Measurements from ENCODE around the gene FAF1. TPM values are rescaled to one million over a fixed set of nuclear protein-coding genes. Genes with fewer than 3 reads are reported as not detected.
"Not testable (repeated sequence)": the region's sequence is repeated elsewhere in the genome, so short reads cannot be mapped to it uniquely, and the experiment has no call there.

FAF1 gene
- total and polyA plus RNA-seq, 2 experiments from 2014 or later = 7.2 to 49.1 TPM

- H3F3A ChIP-seq (ENCODE audit: insufficient read depth) = no peaks in the 10 kb centered on the region
- H3K36me3 ChIP-seq (ENCODE audit: low read depth) = no peaks in the 10 kb centered on the region
- in situ Hi-C loops (cut with MboI) = no loop called here
- H3K79me2 ChIP-seq (ENCODE audit: insufficient read depth) = no peaks in the 10 kb centered on the region
- no peaks in the 10 kb centered on the region for H3K27me3 ChIP-seq (replicated peaks; ENCODE audit: insufficient read depth)
- H3K9me3 ChIP-seq (ENCODE audit: low read depth) = no peaks in the 10 kb centered on the region
- H3K27ac ChIP-seq = no peak overlapping the region
- no peaks in the 10 kb centered on the region for H3K4me1 ChIP-seq (ENCODE audit: insufficient read depth)
- no peak overlapping the region for H3K9ac ChIP-seq
- no peak overlapping the region for H3K4me3 ChIP-seq
- H3K9me2 ChIP-seq (ENCODE audit: insufficient read depth) = no peaks in the 10 kb centered on the region
- no peak overlapping the region for H3K4me2 ChIP-seq (ENCODE audit: unreplicated experiment)
- TF ChIP-seq EZH2 (IDR thresholded peaks at IDR 0.05; ENCODE audit: insufficient read depth, poor library complexity, severe bottlenecking) (no peak), EZH2phosphoT487 (IDR thresholded peaks at IDR 0.05; ENCODE audit: insufficient read depth, low read depth) (no peak)
- 46 to 55% methylated on average over 2 of the region's 2 CpGs for WGBS, 2 experiments (ENCODE audit: low coverage in 1 of 2, low lambda C conversion rate in 2 of 2, missing lambda C conversion rate in 2 of 2)
- no peak for DNase-seq
- H2AFZ ChIP-seq = no peak overlapping the region
- no peaks in the 10 kb centered on the region for H4K20me1 ChIP-seq (ENCODE audit: insufficient read depth)
Measured at GRCh38 chr1:51000651-51001050, 40.6 kb upstream of the FAF1 start.

GRCh38 chr1:51000160-51000559, 40.1 kb upstream of the FAF1 start:
- Histone ChIP-seq H3K4me3 (no peak overlapping the region), H3K79me2 (ENCODE audit: insufficient read depth) (no peaks in the 10 kb centered on the region), H2AFZ (no peak overlapping the region), H3K27me3 (replicated peaks; ENCODE audit: insufficient read depth) (no peaks in the 10 kb centered on the region), H3K4me1 (ENCODE audit: insufficient read depth) (no peaks in the 10 kb centered on the region), H4K20me1 (ENCODE audit: insufficient read depth) (no peaks in the 10 kb centered on the region), H3K36me3 (ENCODE audit: low read depth) (no peaks in the 10 kb centered on the region), H3K9me2 (ENCODE audit: insufficient read depth) (no peaks in the 10 kb centered on the region), H3K4me2 (ENCODE audit: unreplicated experiment) (no peak overlapping the region), H3F3A (ENCODE audit: insufficient read depth) (no peaks in the 10 kb centered on the region), H3K9me3 (ENCODE audit: low read depth) (no peaks in the 10 kb centered on the region), H3K27ac (no peak overlapping the region), H3K9ac (no peak overlapping the region)
- TF ChIP-seq EZH2 (IDR thresholded peaks at IDR 0.05; ENCODE audit: insufficient read depth, poor library complexity, severe bottlenecking) = no peak
- no peak for TF ChIP-seq EZH2phosphoT487 (IDR thresholded peaks at IDR 0.05; ENCODE audit: insufficient read depth, low read depth)
- 100% methylated on average over 1 of the region's 1 CpG for WGBS, 2 experiments (ENCODE audit: low coverage in 1 of 2, low lambda C conversion rate in 2 of 2, missing lambda C conversion rate in 2 of 2)
- in situ Hi-C loops (cut with MboI) = no loop called here
- DNase-seq = no peak

GRCh38 chr1:50999375-50999774, 39.3 kb upstream of the FAF1 start:
- H3K27me3 ChIP-seq (replicated peaks; ENCODE audit: insufficient read depth); H3K36me3 ChIP-seq (ENCODE audit: low read depth); H3K9me2 ChIP-seq (ENCODE audit: insufficient read depth); H3K4me1 ChIP-seq (ENCODE audit: insufficient read depth); H2AFZ ChIP-seq; H3K27ac ChIP-seq; H3K4me2 ChIP-seq (ENCODE audit: unreplicated experiment); H3K79me2 ChIP-seq (ENCODE audit: insufficient read depth); H3K9me3 ChIP-seq (ENCODE audit: low read depth); H3F3A ChIP-seq (ENCODE audit: insufficient read depth); DNase-seq; H4K20me1 ChIP-seq (ENCODE audit: insufficient read depth); in situ Hi-C loops (cut with MboI); H3K9ac ChIP-seq; H3K4me3 ChIP-seq: not testable (repeated sequence)
- WGBS, 2 experiments (ENCODE audit: low coverage in 1 of 2, low lambda C conversion rate in 2 of 2, missing lambda C conversion rate in 2 of 2) = 70 to 91% methylated on average over 1 of the region's 1 CpG

GRCh38 chr1:50996083-50996482, 36.0 kb upstream of the FAF1 start:
- 79 to 81% methylated on average over 3 of the region's 3 CpGs for WGBS, 2 experiments (ENCODE audit: low coverage in 1 of 2, low lambda C conversion rate in 2 of 2, missing lambda C conversion rate in 2 of 2)
- Histone ChIP-seq H3K36me3 (ENCODE audit: low read depth) (no peaks in the 10 kb centered on the region), H4K20me1 (ENCODE audit: insufficient read depth) (no peaks in the 10 kb centered on the region), H3K9ac (no peak overlapping the region), H3K27me3 (replicated peaks; ENCODE audit: insufficient read depth) (no peaks in the 10 kb centered on the region), H3K9me2 (ENCODE audit: insufficient read depth) (no peaks in the 10 kb centered on the region), H3F3A (ENCODE audit: insufficient read depth) (no peaks in the 10 kb centered on the region), H2AFZ (no peak overlapping the region), H3K4me2 (ENCODE audit: unreplicated experiment) (no peak overlapping the region), H3K9me3 (ENCODE audit: low read depth) (no peaks in the 10 kb centered on the region), H3K4me1 (ENCODE audit: insufficient read depth) (no peaks in the 10 kb centered on the region), H3K4me3 (no peak overlapping the region), H3K27ac (no peak overlapping the region), H3K79me2 (ENCODE audit: insufficient read depth) (no peaks in the 10 kb centered on the region)
- in situ Hi-C loops (cut with MboI) = no loop called here
- no peak for DNase-seq
- no peak for TF ChIP-seq EZH2 (IDR thresholded peaks at IDR 0.05; ENCODE audit: insufficient read depth, poor library complexity, severe bottlenecking)
- TF ChIP-seq EZH2phosphoT487 (IDR thresholded peaks at IDR 0.05; ENCODE audit: insufficient read depth, low read depth) = no peak

- Histone ChIP-seq H3K27ac (no peak overlapping the region), H3K9me3 (ENCODE audit: low read depth) (no peaks in the 10 kb centered on the region), H3K79me2 (ENCODE audit: insufficient read depth) (no peaks in the 10 kb centered on the region), H2AFZ (no peak overlapping the region), H3K27me3 (replicated peaks; ENCODE audit: insufficient read depth) (no peaks in the 10 kb centered on the region), H3K4me3 (no peak overlapping the region), H3K4me1 (ENCODE audit: insufficient read depth) (no peaks in the 10 kb centered on the region), H3K9ac (no peak overlapping the region), H3K36me3 (ENCODE audit: low read depth) (no peaks in the 10 kb centered on the region), H3F3A (ENCODE audit: insufficient read depth) (no peaks in the 10 kb centered on the region), H3K4me2 (ENCODE audit: unreplicated experiment) (no peak overlapping the region), H4K20me1 (ENCODE audit: insufficient read depth) (no peaks in the 10 kb centered on the region), H3K9me2 (ENCODE audit: insufficient read depth) (no peaks in the 10 kb centered on the region)
- WGBS, 2 experiments (ENCODE audit: low coverage in 1 of 2, low lambda C conversion rate in 2 of 2, missing lambda C conversion rate in 2 of 2) = 34 to 43% methylated on average over 1 of the region's 1 CpG
- no peak for DNase-seq
- in situ Hi-C loops (cut with MboI) = no loop called here
- TF ChIP-seq EZH2 (IDR thresholded peaks at IDR 0.05; ENCODE audit: insufficient read depth, poor library complexity, severe bottlenecking) (no peak), EZH2phosphoT487 (IDR thresholded peaks at IDR 0.05; ENCODE audit: insufficient read depth, low read depth) (no peak)
Measured at GRCh38 chr1:50995651-50996050, 35.6 kb upstream of the FAF1 start.

Measured in GM23248 (cell line).